Smooth muscle cell of the brain vasculature (primary cell): ENCODE data around the gene STIM2.
"Not testable (repeated sequence)": the region's sequence is repeated elsewhere in the genome, so short reads cannot be mapped to it uniquely, and the experiment has no call there.

ENCODE experiments used
- DNase-seq: peaks from one replicate; pipeline ENCODE4 v3.0.0-alpha.2; 2012; ENCODE audit warnings: low read depth, low spot score

STIM2 gene

DNA sequence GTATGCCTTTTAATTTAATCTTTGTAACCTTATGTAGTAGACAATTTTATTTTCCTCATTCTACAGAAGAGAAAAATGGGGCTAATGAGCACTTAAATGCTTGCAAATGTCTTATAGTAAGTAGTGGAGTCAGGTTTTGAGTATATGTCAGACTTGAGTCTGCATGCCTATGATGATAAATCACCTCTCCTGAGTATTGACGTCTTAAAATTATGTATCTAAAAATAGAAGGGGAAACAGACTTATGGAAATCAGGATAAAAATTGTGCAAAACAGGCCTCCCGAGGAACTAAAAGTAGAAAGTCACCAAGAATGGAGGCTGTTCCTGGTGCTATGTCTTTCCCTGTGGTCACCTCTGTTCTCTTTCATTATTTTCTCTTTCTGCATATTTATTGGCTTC, 92.7 kb downstream of the STIM2 start:
- no peak for DNase-seq

DNA sequence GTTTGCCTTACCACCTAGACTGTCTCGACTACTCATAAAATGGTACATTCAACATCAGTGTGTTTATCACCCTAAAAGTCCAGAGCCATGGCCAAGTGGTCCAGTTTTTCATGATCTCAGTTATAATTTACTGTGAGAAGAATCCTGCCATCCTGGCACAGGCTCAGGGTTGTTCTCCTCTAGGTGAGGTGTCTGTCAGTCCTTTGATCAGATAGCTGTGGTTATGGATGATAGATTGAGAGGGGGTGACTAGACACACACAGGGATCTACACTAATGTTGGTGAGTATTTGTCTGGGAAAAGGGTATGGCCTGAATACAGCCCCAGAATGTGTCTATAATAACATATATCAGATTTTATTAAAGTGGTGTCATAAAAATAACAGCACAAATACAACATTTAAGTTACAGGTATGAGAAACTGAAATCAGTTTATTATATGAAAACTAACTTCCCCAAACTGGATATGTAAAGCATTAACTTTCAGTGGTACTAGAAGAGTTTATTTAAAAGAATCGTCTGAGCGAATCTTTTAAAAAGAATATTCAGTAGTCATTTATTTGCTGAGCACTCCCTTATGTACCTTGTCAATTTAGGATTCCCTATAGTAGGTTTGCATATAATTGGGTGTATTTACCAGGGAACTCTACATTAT, 93.3 kb downstream of the STIM2 start:
- no peak for DNase-seq

- DNase-seq = no peak
Measured at GRCh38 chr4:26955241-26955640, 94.6 kb downstream of the STIM2 start.

- no peak for DNase-seq
Measured at GRCh38 chr4:26958925-26959653, 98.4 kb downstream of the STIM2 start.

DNA sequence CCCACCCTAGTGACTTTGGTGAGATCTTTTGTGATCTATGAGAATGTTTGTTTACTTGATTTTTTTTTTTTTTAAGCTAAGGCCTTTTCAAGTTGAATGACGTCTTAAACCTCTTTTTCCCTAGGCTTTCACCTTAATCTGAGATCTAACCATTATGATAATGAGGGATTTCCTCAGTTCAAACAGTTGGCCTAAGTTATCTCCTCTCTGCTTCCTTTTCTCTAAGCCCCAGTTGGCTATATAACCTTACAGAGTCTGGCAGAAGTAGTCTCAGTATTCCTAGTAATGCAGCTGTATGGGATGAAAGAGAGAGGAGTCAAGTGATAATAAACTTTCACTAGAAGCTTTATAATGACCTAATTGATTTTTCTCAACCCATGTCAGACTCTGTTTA, 99.0 kb downstream of the STIM2 start:
- no peak for DNase-seq

DNA sequence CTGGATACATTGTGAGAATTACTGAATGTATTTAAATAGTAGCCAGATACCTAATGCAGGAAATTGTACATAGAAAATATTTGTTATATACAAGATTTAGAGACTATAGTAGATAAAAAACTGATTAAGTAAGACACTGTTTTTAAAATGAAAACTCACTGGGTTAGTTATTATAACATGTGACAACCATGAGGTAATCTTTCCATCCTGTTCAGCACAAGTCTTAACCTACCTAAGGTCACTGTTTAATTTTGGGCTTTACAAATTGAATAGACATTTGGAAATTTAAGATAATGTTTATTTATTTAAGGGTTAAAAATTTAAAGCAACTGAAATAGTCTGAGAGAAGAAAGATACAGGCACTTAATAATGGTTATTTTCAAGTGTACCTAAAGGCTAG, 102.1 kb downstream of the STIM2 start:
- no peak for DNase-seq

DNA sequence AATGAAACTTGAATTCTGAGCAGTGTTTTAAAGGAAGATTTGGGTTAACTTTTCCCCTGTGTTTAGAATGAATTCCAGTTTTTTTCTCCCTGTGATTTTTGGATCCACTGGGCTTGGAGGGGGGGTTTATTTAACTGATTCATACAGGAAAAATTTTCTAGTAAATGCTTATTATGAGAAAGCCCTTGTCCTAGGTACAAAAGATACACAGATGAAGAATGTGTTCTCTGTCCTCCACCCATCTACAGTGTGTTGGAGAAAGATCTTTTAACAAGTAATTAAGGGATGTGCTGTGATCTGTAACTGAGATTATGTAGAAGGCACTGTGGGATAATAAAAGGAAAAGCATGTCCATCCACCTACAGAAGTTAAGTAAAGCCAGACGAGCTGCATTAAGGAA, 103.9 kb downstream of the STIM2 start:
- no peak for DNase-seq

DNA sequence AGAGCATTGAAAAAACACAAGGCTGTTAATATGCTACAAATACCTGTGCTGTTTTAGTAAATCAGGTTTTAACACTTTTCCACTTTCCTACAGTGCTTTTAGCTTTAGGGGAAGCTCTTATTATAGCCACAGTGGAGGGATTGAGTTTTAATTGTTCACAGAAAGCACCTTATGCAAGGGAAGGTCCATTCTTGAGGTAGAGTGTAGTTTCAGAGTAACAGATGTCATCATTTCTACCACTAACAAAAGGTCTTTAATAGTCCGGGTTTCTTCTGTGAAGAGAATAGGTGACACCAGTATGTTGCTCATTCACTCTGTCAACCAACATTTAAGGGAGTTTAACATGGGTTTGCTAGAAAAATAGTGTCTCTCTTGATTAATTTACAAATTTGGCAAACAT, 104.4 kb downstream of the STIM2 start:
- no peak for DNase-seq

- DNase-seq = not testable (repeated sequence)
Measured at GRCh38 chr4:26975464-26976181, 115.0 kb downstream of the STIM2 start.

DNA sequence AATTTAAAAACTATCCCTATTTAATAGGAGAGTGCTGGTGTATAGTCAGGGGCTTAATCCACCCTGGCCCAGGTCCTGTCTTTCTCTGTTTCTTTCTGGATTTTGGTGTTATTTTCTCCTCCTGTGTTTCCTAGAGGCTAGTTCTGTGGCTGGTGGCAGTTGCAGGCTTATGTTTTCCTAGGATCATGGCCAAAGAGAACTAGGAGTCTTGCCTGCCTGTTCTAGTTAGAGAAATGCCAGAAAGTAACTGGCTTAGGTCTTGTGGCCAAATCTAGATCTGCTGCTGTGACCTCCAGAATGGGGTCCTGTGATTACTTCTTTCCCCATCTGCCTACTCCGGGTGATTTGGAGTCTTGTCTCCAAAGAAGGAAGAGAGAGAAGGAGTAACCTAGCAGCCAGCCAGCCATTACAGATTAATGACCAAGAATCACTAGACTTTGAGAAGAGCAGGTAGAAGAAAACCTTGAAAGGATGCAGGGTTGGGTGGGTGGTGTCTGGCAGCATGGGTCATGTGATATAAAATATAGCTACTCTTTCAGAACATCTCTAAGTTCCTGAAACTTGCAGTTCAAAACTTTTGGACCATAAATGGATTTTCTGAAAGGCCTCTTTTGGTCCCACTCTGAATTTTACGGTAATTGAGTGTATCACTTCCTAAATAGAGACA, 117.9 kb downstream of the STIM2 start:
- no peak for DNase-seq

- DNase-seq = no peak
Measured at GRCh38 chr4:26984896-26985295, 124.3 kb downstream of the STIM2 start.

DNA sequence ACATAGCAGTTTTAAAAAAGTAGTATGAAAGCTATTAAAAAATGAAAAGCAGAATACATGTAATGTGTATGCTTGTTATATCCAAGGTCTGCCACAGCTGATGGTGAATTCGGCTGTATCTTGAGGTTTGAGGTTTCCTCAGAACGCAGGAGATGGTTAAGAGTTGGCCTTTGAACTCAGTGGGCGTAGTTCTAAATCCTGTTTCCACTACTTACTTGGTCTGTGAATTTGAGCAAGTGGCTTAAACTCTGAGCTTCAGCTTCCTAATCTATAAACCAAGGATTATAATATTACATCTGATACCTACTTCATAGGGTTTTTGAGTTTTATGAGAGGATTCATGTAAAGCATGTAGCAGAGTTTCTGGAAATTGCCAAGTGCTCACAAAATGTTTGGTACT, 125.2 kb downstream of the STIM2 start:
- DNase-seq = no peak

DNA sequence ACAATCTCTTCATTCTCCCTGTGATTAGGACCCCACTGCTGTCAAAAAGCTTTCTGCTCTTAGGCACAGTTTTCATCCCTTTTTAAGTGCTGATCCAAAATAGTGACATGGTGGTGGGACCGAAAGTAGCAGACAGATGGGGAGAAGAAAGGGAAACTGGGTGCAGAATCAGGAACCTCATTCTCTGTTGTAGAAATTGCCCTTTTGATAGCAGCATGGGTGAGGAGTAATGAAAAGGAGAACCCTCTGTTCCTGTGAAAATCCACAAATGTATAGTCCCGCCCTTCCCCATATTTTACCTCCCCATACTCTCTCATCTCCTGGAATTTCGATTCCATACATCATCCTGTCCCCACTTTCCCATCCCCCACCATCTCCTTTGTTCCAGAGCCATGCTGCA, 126.5 kb downstream of the STIM2 start:
- no peak for DNase-seq

- no peak for DNase-seq
Measured at GRCh38 chr4:26991057-26991456, 130.4 kb downstream of the STIM2 start.

GRCh38 chr4:26992657-26993361, 132.2 kb downstream of the STIM2 start:
- no peak for DNase-seq

DNA sequence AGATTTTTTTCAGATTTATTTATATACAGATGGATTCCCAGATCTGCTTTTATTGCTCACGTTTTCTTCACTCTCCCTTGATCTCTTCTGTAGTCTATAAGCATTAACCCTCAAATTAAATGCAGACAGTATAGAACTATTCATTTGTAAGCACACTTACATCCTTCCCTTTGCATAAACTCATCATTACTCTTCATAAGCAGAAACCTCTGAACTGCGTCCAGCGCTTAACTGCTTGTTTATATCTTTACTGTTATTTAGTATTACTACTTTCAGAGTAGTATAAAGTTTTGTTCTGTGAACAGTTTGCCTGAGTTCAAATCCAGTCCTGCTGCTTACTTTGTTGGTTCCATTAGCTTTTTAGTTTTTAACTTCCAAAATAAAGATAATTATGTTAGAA, 132.9 kb downstream of the STIM2 start:
- DNase-seq = no peak

- no peak for DNase-seq
Measured at GRCh38 chr4:26993967-26994366, 133.3 kb downstream of the STIM2 start.

DNA sequence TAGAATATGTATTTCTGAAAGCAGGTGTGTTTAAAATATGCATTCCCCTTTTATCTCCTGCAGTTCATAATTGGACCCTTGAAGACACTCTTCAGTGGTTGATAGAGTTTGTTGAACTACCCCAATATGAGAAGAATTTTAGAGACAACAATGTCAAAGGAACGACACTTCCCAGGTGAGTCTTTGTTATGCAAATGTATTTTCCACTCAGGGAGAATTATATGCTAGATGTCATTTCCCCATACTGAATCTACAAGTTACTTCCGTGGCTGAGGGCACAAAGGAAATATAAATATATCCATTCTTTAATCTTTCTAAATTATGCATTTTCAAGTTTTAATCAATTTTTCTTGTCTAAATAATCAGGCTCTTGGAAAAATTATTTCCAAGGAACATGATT, 134.7 kb downstream of the STIM2 start:
- no peak for DNase-seq

- DNase-seq = no peak
Measured at GRCh38 chr4:26996745-26997144, 136.1 kb downstream of the STIM2 start.

- DNase-seq = no peak
Measured at GRCh38 chr4:26999689-27000088, 139.0 kb downstream of the STIM2 start.

- no peak for DNase-seq
Measured at GRCh38 chr4:27000122-27000521, 139.5 kb downstream of the STIM2 start.

GRCh38 chr4:27000820-27001219, 140.2 kb downstream of the STIM2 start:
- DNase-seq = no peak
